HG03520 (cell line): Measurements from ENCODE around the gene PLCG2.
"Not testable (repeated sequence)": the region's sequence is repeated elsewhere in the genome, so short reads cannot be mapped to it uniquely, and the experiment has no call there.

Source experiments
- ATAC-seq: cut with Tn5 transposase; IDR thresholded peaks from one replicate; pipeline ENCODE4 v1.9.1; 2021; ENCODE audit warnings: mild to moderate bottlenecking, moderate library complexity; ENCODE audit not compliant: unreplicated experiment

Gene PLCG2

GRCh38 chr16:81932668-81933067 is 153.6 kb downstream of the PLCG2 start:
- ATAC-seq, result no peak

DNA sequence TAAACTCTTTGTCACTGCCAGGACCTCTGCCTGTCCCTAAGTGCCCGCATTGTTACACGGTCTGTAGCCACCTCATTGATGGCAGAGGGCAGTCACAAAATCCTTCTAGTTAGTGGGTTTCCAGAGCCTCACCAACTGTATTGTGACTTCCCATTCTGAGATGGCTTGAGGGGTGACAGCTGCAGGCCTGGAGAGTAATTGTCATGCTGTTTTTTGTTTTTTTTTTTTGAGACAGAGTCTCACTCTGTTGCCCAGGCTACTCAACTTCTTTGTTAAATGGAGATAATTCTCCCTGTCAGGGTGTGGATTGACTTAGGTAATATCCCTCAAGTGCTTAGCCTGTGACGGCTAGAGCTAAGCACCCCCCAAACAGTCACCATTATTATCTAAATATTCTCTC is 154.3 kb downstream of the PLCG2 start:
- ATAC-seq, result no peak

GRCh38 chr16:81934711-81935110 is 155.6 kb downstream of the PLCG2 start:
- ATAC-seq, result not testable (repeated sequence)

- no peak for ATAC-seq
Observed at GRCh38 chr16:81936209-81937000, 157.3 kb downstream of the PLCG2 start.

DNA sequence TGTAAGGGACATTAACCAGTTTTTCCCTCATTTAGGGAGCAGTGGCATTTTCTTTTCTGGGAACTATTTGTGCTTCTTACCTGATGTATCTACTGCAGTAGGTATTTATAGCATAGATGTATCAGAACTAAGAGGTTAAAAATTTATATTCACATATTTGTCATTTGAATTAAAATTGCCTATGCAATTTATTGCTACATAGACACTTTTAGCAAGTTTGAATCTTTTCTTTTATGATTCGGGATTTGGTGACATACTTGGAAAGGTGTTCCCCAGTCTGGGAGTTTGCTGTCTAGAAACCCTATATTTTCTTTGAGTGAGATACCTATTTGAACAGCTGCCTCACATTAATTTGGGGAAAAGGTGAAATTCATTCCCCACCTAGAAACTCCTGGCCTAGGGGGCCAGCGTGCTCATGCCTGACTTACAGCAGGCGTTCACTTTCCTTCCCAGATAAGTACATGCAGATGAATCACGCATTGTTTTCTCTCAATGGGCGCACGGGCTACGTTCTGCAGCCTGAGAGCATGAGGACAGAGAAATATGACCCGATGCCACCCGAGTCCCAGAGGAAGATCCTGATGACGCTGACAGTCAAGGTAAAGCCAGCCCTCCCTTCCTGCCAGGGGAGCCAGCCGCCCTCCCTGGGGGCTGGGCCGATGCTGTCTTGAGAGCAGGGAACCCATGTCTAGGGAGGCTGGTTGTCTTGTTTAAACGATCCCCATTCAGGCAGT is 158.4 kb downstream of the PLCG2 start:
- ATAC-seq, result no peak

DNA sequence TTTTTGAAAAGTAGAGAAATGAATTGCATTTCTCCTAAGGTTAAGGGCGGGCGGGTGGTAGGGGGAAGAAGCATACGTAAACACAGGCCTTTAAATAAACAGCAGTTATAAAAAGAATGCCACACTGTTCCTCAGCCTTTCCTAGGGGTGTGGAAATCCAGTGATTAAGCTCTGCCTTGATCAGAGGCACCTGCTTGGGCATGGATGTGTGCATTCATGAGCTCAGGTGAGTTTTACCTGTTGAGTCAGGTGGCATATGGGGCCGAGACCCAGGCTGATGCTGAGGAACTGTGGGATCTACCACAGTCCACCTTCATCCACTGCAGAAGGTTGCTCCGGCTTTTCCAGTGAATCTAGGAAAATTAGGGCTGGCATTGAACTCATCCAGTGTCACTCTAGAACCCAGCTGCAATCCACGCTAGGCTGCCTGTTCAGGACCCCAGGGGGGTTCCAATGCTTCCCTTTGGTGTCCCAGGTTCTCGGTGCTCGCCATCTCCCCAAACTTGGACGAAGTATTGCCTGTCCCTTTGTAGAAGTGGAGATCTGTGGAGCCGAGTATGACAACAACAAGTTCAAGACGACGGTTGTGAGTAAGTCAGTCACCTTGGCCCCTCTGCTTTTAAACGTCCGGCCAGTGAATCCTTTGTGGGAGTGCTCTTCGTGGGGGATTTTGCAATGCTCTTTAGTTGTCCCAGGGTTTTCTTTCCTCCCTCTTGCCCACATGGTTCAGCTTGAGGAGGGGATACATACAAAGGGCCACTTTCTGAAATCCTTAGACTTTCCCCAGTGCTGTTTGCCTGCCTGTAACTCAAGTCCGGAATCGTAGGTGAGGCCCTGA is 159.5 kb downstream of the PLCG2 start:
- ATAC-seq, result no peak

- no peak for ATAC-seq
Observed at GRCh38 chr16:81939164-81940056, 160.3 kb downstream of the PLCG2 start.

GRCh38 chr16:81940781-81941560 is 161.9 kb downstream of the PLCG2 start:
- no peak for ATAC-seq

- no peak for ATAC-seq
Observed at GRCh38 chr16:81942007-81942601, 163.0 kb downstream of the PLCG2 start.

GRCh38 chr16:81945665-81946064 is 166.6 kb downstream of the PLCG2 start:
- no peak for ATAC-seq

- no peak for ATAC-seq
Observed at GRCh38 chr16:81946206-81946605, 167.1 kb downstream of the PLCG2 start.

DNA sequence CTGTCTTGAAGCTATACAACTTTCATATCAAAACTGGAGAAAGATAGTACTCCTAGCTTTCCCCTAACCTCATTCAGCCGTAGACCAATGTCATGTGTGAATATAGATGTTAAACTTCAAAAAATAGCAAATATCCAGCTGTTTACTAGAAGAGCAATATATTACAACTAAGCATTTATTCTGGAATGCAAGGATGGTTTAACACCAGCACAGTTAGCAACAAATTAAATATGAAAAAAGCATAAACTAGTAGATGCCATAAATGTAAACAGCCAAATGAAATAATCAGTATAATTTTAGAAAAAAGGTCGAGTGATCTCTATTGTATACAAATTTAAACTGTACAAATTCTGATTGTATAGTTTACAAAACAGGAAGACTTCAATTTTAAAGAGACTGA is 172.5 kb downstream of the PLCG2 start:
- no peak for ATAC-seq

- ATAC-seq, result no peak
Observed at GRCh38 chr16:81956213-81956948, 177.3 kb downstream of the PLCG2 start.

DNA sequence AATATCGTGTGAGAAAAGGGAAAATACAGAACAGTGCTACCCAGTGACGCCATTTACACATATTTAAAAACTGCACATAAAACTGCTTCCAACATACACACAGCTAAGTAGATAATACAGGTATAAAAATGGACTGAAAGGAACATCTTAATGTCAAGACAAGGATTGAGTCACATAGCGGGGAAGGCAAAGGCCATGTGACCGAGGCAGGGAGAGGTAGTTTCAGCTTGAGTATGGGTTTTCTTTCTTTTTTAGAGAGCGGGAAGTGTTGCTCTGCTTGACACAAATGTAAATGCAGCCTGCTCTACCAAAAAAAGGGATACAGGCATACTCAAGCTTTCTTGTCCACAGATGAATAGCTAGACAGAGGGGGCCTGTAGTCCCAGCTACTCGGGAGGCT is 185.7 kb downstream of the PLCG2 start:
- no peak for ATAC-seq

DNA sequence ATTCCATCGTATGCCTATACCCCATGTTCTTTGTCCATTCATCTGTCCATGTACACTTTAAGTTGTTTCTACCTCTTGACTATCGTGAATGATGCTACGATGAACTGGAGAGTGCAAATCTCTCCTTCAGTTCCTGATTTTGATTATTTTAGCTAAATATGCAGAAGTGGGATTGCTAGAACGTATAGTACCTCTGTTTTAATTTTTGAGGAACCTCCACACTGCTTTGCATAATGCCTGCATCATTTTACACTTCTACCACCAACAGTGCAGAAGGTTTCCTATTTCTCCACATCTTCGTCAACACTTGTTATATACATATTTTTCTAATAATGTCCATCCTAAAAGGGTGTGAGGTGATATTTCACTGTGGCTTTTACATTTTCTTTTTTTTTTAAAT is 188.3 kb downstream of the PLCG2 start:
- no peak for ATAC-seq

DNA sequence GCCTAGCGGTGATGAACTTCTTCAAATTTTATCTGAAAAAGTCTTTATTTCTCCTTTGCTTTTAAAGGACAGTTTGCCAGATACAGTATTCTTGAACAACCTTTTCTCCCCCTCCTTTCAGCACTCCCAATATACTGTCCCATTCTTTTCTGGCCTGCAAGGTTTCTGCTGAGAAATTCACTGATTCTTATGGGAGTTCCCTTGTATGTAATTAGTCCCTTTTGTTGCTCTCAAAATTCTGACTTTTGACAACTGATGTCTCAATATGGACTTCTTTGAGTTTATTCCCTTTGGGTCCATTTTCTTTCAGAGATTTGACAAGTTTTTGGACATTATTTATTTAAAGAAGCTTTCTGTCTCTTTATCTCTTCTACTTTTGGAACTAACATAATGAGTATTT is 192.8 kb downstream of the PLCG2 start:
- no peak for ATAC-seq

DNA sequence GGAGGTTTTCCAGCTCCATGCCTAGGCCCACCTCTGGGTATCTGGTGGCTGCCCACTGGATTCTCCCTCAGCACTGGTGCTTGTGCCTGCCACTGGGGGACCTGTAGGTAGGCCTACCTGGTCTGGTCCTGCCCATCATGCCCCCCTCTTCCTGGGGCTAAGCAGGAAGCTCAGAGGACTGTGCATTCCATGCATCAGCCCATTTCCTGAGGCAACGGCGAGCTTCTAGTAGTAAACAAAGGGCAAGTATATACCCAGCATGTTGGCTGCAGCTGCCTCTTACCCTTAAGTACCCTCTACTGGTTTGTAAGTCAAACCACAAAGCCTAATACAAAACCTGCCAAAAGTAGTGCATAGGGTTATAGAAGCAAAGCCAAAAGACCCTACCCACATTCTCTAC is 194.6 kb downstream of the PLCG2 start:
- ATAC-seq, result no peak

DNA sequence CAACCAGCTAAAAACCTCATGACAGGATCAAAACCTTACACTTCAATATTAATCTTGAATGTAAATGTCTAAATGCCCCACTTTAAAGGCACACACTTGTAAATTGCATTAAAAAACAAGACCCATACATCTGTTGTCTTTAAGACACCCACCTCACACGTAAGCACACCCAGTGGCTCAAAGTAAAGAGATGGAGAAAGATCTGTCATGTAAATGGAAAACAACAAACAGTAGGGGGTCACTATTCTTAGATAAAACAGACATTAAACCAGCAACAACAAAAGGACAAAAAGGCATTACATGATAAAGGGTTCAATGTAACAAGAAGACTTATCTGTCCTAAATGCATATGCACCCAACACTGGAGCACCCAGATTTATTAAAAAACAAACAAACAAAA is 196.5 kb downstream of the PLCG2 start:
- ATAC-seq, result no peak
